ENCODE results near the gene STON2.

The STON2 gene

DNA sequence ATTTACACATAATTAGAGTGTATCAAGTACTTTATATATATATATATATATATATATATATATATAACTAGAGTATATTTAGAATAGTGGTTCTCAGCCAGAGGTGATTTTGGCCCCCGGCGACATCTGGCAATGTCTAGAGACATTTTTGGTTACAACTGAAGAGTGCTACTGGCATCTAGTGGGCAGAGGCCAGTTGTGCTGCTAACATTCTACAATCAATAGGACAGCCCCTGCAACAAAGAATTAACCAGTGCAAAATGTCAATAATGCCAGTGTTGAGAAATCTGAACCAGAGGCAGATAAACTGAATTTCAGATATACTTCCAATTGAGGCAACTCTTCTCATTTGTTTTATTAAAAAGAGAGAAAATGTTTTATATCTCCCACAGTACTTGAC is 188.3 kb downstream of the STON2 start:
- Histone ChIP-seq H3K4me3 (ENCODE audit: low read length) (no peak overlapping the region), H3K4me1 (ENCODE audit: insufficient read depth, low read length) (no peaks in the 10 kb centered on the region), H3K27ac (ENCODE audit: low read length) (no peak overlapping the region), H3K9me3 (ENCODE audit: insufficient read depth, low read depth, low read length) (no peaks in the 10 kb centered on the region), H3K9ac (ENCODE audit: low read depth, low read length) (no peak overlapping the region), H3K27me3 (ENCODE audit: insufficient read depth, low read length) (no peaks in the 10 kb centered on the region), H3K36me3 (ENCODE audit: insufficient read depth, low read depth, low read length) (peaks cover 97% of the 10 kb centered on the region)
